HG02571 (cell line): ENCODE results near the gene SOWAHD.
"Not testable (repeated sequence)": the region's sequence is repeated elsewhere in the genome, so short reads cannot be mapped to it uniquely, and the experiment has no call there.

Experiments
- ATAC-seq: cut with Tn5 transposase; IDR thresholded peaks from one replicate; pipeline ENCODE4 v1.9.1; 2021; ENCODE audit warnings: mild to moderate bottlenecking, moderate library complexity; ENCODE audit not compliant: unreplicated experiment

Gene SOWAHD

GRCh38 chrX:119757979-119758730 lies at the start of gene SOWAHD:
SOWAHD (plus strand) TSS chrX:119758588; CDS start chrX:119758668, 80 bp downstream.
- ATAC-seq = no peak

DNA sequence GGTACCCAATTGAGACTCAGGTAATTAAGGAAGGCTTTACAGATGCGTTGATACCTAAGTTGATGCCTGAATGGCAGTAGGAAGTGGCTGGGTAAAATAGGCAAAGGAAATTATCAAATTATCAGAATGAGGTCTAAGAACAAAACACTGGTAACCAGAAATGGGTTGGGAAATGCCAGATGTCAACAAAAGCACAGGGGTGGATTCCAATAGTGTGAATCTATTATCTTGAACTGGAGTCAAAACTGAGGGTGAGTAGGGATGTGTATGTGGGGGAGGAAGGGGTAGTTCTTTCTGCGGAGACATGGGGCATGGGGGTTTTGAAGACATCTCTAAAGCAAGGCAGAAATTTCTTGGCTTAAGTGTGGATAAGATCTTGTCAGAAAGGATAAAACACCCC lies 49.5 kb upstream of the SOWAHD start:
- no peak for ATAC-seq

DNA sequence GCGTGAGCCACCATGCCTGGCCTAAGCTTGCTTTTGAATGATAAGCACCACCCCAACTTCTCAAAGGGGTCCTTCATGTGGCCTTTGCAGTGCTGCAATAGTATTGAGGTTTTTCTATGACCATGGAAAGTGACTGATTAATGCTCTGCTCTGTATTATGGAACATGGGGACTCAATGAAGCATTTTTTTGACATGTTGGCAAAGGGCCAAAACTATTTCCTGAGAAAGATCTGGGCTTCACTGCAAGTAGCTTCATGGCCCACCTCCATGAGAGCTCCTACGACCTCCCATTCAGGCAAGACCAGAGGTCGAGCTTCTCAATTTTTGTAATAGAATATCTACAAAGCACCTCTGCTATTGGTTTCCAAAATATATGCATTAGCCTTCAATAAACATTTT lies 48.8 kb upstream of the SOWAHD start:
- ATAC-seq = no peak

DNA sequence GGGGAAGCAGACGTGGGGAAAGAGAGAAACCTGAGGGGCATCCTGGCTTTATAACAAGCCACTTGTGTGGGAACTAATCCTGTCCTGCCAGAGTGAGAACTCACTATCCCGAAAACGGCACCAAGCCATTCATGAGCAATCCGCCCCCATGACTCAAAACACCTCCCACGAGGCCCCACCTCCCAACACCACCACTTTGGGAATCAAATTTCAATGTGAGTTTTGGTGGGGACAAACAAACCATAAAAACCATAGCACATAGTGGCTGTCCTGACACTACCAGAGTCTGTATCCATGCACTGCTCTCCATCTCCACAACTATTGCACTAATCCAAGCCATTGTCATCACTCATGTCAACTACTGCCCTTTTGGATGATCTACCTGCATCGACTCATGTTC lies 36.9 kb upstream of the SOWAHD start:
- no peak for ATAC-seq

- no peak for ATAC-seq
These were observed 36.5 kb upstream of the SOWAHD start for GRCh38 chrX:119721926-119722325.

DNA sequence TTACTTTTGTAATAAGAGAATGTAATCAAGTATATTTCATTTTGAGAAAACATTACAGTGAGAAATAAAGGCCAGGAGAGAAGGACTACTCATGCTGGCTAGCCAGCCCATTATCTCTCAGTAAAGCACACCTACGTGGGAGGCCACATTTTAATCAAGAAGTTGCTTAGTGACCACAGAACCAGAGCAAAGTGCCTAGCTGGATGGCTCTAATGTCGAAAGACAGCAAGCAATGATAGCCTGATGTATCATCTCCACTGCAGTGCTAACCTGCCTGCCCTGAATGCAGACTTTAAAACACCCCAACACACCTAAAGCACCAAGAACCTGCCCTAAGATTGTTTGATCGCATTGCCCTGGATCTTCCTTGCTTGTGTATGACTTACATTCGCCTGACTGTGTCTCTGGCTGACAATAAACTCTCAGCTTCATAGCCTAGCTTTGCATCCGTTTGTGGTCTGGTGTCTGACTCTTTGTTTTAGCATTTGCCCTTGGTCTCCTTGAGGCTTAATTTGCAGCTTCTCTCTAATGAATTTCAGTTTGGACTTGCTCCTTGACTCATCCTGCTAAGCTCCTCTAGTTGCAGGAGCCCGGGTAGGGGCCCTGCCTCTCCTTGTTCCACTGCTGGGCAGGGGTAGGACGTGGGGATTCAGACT lies 31.4 kb upstream of the SOWAHD start:
- no peak for ATAC-seq

GRCh38 chrX:119728487-119728886 lies 29.9 kb upstream of the SOWAHD start:
- no peak for ATAC-seq

- no peak for ATAC-seq
These were observed 28.8 kb upstream of the SOWAHD start for GRCh38 chrX:119729408-119730201.

DNA sequence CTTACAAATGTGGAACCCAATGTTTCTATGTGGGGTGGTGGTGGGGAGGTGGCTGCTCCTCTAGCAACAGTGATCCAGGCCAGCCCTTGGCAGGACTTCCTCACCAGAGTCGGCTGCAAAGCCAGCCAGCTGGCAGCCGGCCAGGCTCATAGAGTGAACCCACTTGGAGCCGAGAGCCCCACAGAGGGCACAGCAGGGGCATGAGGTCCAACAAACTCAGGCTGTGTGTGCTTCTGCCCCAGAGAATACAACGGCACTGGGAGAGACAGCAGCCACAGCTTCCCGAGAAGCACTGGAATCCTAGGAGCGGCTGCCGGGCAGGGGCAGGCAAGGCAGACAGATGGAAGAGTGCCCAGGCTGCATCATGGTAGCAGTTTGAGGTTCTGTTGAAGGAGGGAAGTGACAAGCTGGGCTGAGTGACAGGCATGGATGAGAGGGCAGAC lies 23.5 kb upstream of the SOWAHD start:
- ATAC-seq = no peak

GRCh38 chrX:119735467-119735866 lies 22.9 kb upstream of the SOWAHD start:
- ATAC-seq = no peak

GRCh38 chrX:119736206-119736764 lies 22.1 kb upstream of the SOWAHD start:
- no peak for ATAC-seq

DNA sequence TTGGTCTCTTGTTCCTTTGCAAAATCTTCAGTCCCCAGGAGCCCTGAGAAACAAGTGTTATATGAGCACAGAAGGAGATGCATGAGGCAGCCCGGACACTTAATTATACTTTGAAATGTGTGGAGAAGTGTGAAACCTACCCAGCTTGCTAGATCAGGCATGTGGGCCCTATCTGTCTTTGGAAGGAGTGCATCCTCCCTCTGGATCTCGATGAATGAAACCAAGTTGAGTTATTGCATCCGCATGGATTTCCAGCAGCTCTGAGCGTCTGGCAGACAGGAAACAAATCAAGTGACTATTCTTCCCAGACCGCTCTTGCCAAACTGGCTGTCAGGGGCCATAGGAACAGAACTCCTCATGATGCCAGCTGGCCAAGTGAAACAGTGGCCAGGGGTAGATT lies 19.6 kb upstream of the SOWAHD start:
- ATAC-seq = no peak

DNA sequence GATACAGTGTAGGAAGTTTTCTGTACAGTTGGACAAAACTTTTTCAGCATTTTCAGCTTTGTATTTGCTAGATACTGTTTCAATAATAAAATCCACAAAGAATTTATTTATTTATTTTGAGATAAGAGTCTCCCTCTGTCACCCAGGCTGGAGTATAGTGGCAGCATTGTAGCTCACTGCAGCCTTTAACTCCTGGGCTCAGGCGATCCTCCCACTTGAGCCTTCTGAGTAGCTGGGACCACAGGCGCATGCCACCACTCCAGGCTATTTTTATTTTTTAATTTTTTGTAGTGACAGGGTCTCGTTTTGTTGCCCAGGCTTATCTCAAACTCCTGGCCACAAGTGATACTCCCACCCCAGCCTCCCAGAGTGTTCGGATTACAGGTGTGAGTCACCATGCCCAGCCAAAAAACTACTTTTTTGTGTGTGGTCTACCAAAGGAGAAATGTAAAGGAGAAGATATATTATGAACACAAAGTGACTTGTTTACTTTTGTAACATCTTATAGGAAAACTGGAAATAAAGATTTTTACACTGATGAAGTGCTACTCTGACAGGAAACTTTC lies 13.0 kb upstream of the SOWAHD start:
- ATAC-seq = no peak

GRCh38 chrX:119750131-119750530 lies 8.3 kb upstream of the SOWAHD start:
- ATAC-seq = not testable (repeated sequence)

DNA sequence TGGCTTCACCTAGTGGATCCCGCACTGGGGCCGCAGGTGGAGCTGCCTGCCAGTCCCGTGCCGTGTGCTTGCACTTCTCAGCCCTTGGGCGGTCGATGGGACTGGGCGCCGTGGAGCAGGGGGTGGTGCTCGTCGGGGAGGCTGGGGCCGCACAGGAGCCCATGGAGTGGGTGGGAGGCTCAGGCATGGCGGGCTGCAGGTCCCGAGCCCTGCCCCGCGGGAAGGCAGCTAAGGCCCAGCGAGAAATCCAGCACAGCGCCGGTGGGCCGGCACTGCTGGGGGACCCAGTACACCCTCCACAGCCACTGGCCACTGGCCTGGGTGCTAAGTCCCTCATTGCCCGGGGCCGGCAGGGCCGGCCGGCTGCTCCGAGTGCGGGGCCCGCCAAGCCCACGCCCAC lies 7.6 kb upstream of the SOWAHD start:
- not testable (repeated sequence) for ATAC-seq

- ATAC-seq = no peak
These were observed 5.4 kb upstream of the SOWAHD start for GRCh38 chrX:119753001-119753400.

GRCh38 chrX:119753639-119754257 lies 4.6 kb upstream of the SOWAHD start:
- ATAC-seq = no peak

DNA sequence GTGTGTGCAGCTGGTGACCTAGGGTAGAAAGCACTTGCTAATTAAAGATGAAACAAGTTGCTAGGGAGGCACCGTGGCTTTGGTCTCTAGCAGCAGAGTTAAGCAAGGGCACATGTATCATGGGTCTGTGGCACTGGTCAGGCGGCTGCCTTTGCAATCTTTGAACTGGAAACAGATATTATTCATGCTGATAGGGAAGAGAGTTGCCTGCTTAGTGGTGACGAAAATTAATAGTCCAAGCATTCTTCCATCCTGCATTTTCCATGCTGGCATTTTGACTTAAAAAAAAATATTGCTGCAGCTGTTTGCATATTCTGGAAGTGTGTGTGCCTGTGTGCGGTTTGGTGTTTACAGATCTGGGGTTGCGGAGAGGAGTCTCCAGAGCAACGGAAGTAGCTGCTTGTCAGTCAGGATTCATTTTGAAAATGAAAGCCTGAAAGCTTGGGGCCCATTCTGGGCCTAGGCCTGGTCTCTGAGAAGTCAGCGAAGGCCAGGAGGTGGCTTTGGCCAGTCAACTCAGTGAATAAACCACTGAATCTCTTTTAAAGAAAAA lies 2.3 kb upstream of the SOWAHD start:
- ATAC-seq = peak; percentile 68

DNA sequence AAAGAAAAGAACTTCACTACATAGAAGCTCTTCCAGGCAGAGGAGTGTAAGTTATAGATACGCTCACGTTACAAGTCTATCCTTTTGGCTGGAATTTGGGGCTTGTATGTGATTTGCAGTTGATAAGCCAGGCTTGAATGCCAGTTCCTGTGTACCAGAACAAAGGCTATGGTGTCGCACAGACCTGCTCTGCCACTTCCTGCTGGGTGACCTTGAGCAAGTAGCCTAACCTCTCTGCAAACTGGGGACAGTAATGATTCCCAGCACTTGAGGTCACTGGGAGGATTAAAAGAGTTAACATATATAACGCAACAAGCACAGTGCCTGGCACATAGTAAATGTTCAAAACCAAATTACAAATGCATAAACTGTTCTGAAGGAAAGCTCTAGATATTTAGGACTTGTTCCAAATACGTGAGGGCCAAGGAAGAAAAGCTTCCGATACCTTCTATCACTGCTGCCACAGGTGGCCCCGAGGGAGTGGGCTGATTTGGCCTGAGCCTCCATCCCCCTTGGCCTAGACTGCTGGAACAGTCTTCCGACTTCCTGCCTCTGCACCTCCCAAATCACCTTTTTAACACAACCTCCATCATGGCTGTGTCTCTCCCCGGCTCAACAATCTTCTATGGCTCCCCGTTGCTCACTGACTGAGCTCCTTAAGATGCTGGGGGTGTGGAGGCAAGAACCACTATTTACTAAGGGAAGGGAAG lies 1.3 kb upstream of the SOWAHD start:
- no peak for ATAC-seq

- ATAC-seq = no peak
These were observed 776 bp upstream of the SOWAHD start for GRCh38 chrX:119757646-119757978.
